Endothelial cell of umbilical vein (primary cell): ENCODE results near the gene FRMD6. TPM values are rescaled to one million over a fixed set of nuclear protein-coding genes. Genes with fewer than 3 reads are reported as not detected.

Experiments used
- BruUV-seq: library from RNA; stranded (reverse); fragments of 400-500 nt; replicated peaks from 2 replicates; lab custom pipeline; 2021; lab: Mats Ljungman, UMichigan
- CTCF ChIA-PET: fragments of 300-600, 350-600 bp; sonication (Branson Sonifier 250); formaldehyde crosslinking; loops from one replicate; lab custom pipeline; 2021; ENCODE audit warnings: antibody characterized with exemption, inconsistent platforms; lab: Charles Lee
- POLR2A ChIA-PET: fragments of 300-600, 350-600 bp; sonication (Branson Sonifier 250); formaldehyde crosslinking; loops from one replicate; lab custom pipeline; 2021; ENCODE audit warnings: antibody characterized with exemption, inconsistent platforms; lab: Charles Lee
- DNase-seq: peaks from one replicate; pipeline ENCODE4 v3.0.0-alpha.2; 2011; ENCODE audit warnings: low read depth, low spot score
- FAIRE-seq: peaks from 2 replicates; lab custom pipeline; 2011; peaks lifted over from hg19 to GRCh38; lab: Jason Lieb, UNC
- H2AFZ ChIP-seq: 2 replicates; pipeline ENCODE4 v1.6.0; 2012; ENCODE audit warnings: low read depth, low read length, control low read depth, inconsistent platforms
- H3K27ac ChIP-seq: 2 replicates; pipeline ENCODE4 v1.5.1; 2011; ENCODE audit warnings: low read depth, mild to moderate bottlenecking, control low read depth, low read length, moderate library complexity; ENCODE audit not compliant: insufficient read depth
- H3K27me3 ChIP-seq, 2 experiments: 2 replicates each; pipeline versions ENCODE4 v1.6.0 to v1.6.1; 2011; ENCODE audit warnings: low read length in 2 of 2, mixed read lengths in 1 of 2; ENCODE audit not compliant: control insufficient read depth in 2 of 2, insufficient read depth in 2 of 2
- H3K36me3 ChIP-seq, 2 experiments: 2 replicates in 1 of 2; 3 replicates in 1 of 2; pipeline ENCODE4 v1.5.1; 2011; ENCODE audit warnings: low read length in 2 of 2, mild to moderate bottlenecking in 1 of 2, moderate library complexity in 1 of 2; ENCODE audit not compliant: control insufficient read depth in 2 of 2, insufficient read depth in 2 of 2; ENCODE audit errors: extremely low read depth in 1 of 2
- H3K4me1 ChIP-seq: 3 replicates; pipeline ENCODE4 v1.5.1; 2011; ENCODE audit warnings: mild to moderate bottlenecking, low read length; ENCODE audit not compliant: control insufficient read depth, insufficient read depth; ENCODE audit errors: extremely low read depth
- H3K4me2 ChIP-seq: 2 replicates; pipeline ENCODE4 v1.6.1; 2011; ENCODE audit warnings: low read length, control low read depth, mixed read lengths; ENCODE audit not compliant: insufficient read depth
- H3K4me3 ChIP-seq, 3 experiments: fragments of 200-600 bp in 1 of 3; sonication (generic), shearing (Covaris generic) in 1 of 3; replicated peaks in 1 of 3; 2 replicates each; pipeline ENCODE4 v1.5.1; 2011 to 2016; ENCODE audit warnings: control low read depth in 3 of 3, low read length in 3 of 3, mild to moderate bottlenecking in 2 of 3, inconsistent platforms in 1 of 3, low read depth in 1 of 3, moderate library complexity in 1 of 3; ENCODE audit not compliant: insufficient read depth in 1 of 3
- H3K79me2 ChIP-seq: 2 replicates; pipeline ENCODE4 v1.6.0; 2012; ENCODE audit warnings: low read length, inconsistent platforms; ENCODE audit not compliant: control insufficient read depth, insufficient read depth
- H3K9ac ChIP-seq: replicated peaks from 2 replicates; pipeline ENCODE3; 2011; ENCODE audit warnings: low read length, control low read depth; ENCODE audit not compliant: insufficient read depth; ENCODE audit errors: extremely low read depth
- H3K9me1 ChIP-seq: replicated peaks from 3 replicates; pipeline ENCODE4 v1.6.0; 2011; ENCODE audit warnings: mild to moderate bottlenecking, low read length; ENCODE audit not compliant: control insufficient read depth, insufficient read depth; ENCODE audit errors: extremely low read depth
- H3K9me3 ChIP-seq: replicated peaks from 2 replicates; pipeline ENCODE4 v1.5.1; 2012; ENCODE audit warnings: low read length, inconsistent platforms; ENCODE audit not compliant: control insufficient read depth, insufficient read depth
- H4K20me1 ChIP-seq: replicated peaks from 2 replicates; pipeline ENCODE3; 2011; ENCODE audit warnings: mild to moderate bottlenecking, low read length; ENCODE audit not compliant: control insufficient read depth, insufficient read depth; ENCODE audit errors: extremely low read depth
- EZH2 ChIP-seq: IDR thresholded peaks from 2 replicates; pipeline ENCODE4 v1.6.1; 2012; ENCODE audit warnings: borderline replicate concordance, low read depth, mild to moderate bottlenecking, moderate library complexity, low read length, inconsistent platforms; ENCODE audit not compliant: severe bottlenecking
- FOS ChIP-seq: IDR thresholded peaks from 2 replicates; pipeline ENCODE4 v1.6.1; 2011; ENCODE audit warnings: mild to moderate bottlenecking, low read length, moderate library complexity, borderline replicate concordance; ENCODE audit not compliant: insufficient read depth
- GATA2 ChIP-seq: IDR thresholded peaks from 2 replicates; pipeline ENCODE4 v1.7.0; 2011; ENCODE audit warnings: low read depth, mild to moderate bottlenecking, moderate library complexity, mixed read lengths, low read length; ENCODE audit not compliant: insufficient read length, insufficient read depth
- JUN ChIP-seq: IDR thresholded peaks from 2 replicates; pipeline ENCODE4 v1.6.1; 2011; ENCODE audit warnings: borderline replicate concordance, low read depth; ENCODE audit not compliant: insufficient read length, insufficient read depth
- MYC ChIP-seq: IDR thresholded peaks from one replicate; pipeline ENCODE4 v1.6.1; 2011; ENCODE audit warnings: mild to moderate bottlenecking, low read depth, low read length
- POLR2A ChIP-seq: IDR thresholded peaks from 2 replicates; pipeline ENCODE4 v1.6.1; 2012; ENCODE audit warnings: low read depth, mild to moderate bottlenecking, control low read depth, low read length
- POLR2AphosphoS5 ChIP-seq: IDR thresholded peaks from 2 replicates; pipeline ENCODE4 v1.6.1; 2012; ENCODE audit warnings: low read depth, mild to moderate bottlenecking, control low read depth, low read length, moderate library complexity; ENCODE audit not compliant: insufficient read depth
- dilution Hi-C: fragments of 300-500 bp; cut with MboI; formaldehyde crosslinking; loops from one replicate; pipeline ENCODE4 v1.15.0; 2019; ENCODE audit warnings: low sequenced_read_pairs; ENCODE audit not compliant: extremely low pct_ligation_motif_present
- intact Hi-C: fragments of 100-400 bp; cut with micrococcal nuclease; formaldehyde crosslinking; loops from one replicate; pipeline ENCODE4 v1.10.0; 2022
- polyA plus RNA-seq, 4 experiments: library from polyadenylated mRNA; depleted of rRNA in 3 of 4; stranded (reverse) in 3 of 4; unstranded in 1 of 4; fragments of >200 nt; gene quantifications; 2 replicates each; pipeline versions ENCODE4 v1.2.1 to v1.2.3, GENCODE V29; 2011 to 2012; ENCODE audit warnings: missing spikeins in 1 of 4
- total RNA-seq: library from RNA; stranded (reverse); gene quantifications from 2 replicates; pipeline ENCODE4 v1.2.3, GENCODE V29; 2021
- TF ChIP-seq, protein P1 (sequence below): IDR thresholded peaks from 2 replicates; pipeline ENCODE4 v1.6.1; 2011; ENCODE audit not compliant: insufficient read depth, insufficient read length
- TF ChIP-seq, protein P2 (sequence below), 2 donors: IDR thresholded peaks; 1 replicate in 1 of 2; 2 replicates in 1 of 2; pipeline ENCODE4 v1.5.1; 2011; ENCODE audit warnings: low read length in 2 of 2, mild to moderate bottlenecking in 2 of 2, moderate library complexity in 2 of 2, control low read depth in 1 of 2, inconsistent platforms in 1 of 2, low read depth in 1 of 2; ENCODE audit not compliant: insufficient read depth in 1 of 2; ENCODE audit errors: extremely low read depth in 1 of 2

FRMD6 gene
- total and polyA plus RNA-seq, 2 donors (not counting 3 experiments of a cell fraction or from before 2014, with no cell fraction given), result 69.0 to 97.1 TPM

DNA sequence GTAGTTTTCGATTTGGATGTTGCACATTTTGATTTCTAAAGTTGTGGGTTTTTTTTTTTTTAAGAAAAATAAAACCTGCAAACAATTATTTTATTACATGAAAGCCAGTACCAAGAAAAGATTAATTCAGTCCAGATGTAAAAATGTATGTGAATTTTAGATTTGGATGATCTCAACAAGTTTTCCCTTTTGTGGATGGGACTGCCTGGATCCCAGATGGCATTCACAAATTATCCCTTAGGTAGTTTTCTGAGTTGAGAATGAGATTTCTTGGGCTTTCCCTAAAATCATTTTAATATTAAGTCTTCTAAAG is 2.8 kb downstream of the FRMD6 start:
- Histone ChIP-seq H3K9ac (peak overlapping the region; percentile 97), H3K4me3 (peak overlapping the region; percentile 7 to 96 (median 16)), H3K36me3 (peaks cover 0 to 7% of the 10 kb centered on the region in 2 experiments), H3K27me3 (no peaks in the 10 kb centered on the region), H3K4me2 (peak overlapping the region; percentile 89), H2AFZ (no peak overlapping the region), H3K9me3 (no peaks in the 10 kb centered on the region), H3K79me2 (peaks cover 91% of the 10 kb centered on the region), H3K9me1 (no peaks in the 10 kb centered on the region), H3K4me1 (peaks cover 47% of the 10 kb centered on the region), H4K20me1 (peaks cover 4% of the 10 kb centered on the region), H3K27ac (peak overlapping the region; percentile 94)
- dilution Hi-C loops, result no loop called here
- no TSS peak for BruUV-seq
- DNase-seq, result no peak
- no peak for TF ChIP-seq FOS
- TF ChIP-seq MYC, result no peak
- TF ChIP-seq, protein P1, sequence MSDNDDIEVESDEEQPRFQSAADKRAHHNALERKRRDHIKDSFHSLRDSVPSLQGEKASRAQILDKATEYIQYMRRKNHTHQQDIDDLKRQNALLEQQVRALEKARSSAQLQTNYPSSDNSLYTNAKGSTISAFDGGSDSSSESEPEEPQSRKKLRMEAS, result no peak
- TF ChIP-seq EZH2, result no peak
- TF ChIP-seq POLR2A, result no peak
- TF ChIP-seq JUN, result no peak
- TF ChIP-seq, protein P2, sequence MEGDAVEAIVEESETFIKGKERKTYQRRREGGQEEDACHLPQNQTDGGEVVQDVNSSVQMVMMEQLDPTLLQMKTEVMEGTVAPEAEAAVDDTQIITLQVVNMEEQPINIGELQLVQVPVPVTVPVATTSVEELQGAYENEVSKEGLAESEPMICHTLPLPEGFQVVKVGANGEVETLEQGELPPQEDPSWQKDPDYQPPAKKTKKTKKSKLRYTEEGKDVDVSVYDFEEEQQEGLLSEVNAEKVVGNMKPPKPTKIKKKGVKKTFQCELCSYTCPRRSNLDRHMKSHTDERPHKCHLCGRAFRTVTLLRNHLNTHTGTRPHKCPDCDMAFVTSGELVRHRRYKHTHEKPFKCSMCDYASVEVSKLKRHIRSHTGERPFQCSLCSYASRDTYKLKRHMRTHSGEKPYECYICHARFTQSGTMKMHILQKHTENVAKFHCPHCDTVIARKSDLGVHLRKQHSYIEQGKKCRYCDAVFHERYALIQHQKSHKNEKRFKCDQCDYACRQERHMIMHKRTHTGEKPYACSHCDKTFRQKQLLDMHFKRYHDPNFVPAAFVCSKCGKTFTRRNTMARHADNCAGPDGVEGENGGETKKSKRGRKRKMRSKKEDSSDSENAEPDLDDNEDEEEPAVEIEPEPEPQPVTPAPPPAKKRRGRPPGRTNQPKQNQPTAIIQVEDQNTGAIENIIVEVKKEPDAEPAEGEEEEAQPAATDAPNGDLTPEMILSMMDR (IDR thresholded peaks at IDR 0.05; ENCODE audit: extremely low read depth in 1 of 2, insufficient read depth in 1 of 2, low read depth in 1 of 2, low read length in 2 of 2), result no peak
- TF ChIP-seq POLR2AphosphoS5, result no peak
- no peak for TF ChIP-seq GATA2
- POLR2A ChIA-PET, result interaction anchor here (3.6 kb wide), 1 partner anchor 259 kb away, joined by 37 read pairs; no protein-coding TSS in a partner anchor
- FAIRE-seq, result no peak
- CTCF ChIA-PET, result interaction anchor here (0.6 to 3.7 kb wide), 3 partner anchors 24 to 371 kb away, joined by 3 to 43 read pairs (median 38); no protein-coding TSS in a partner anchor
- intact Hi-C loops, result loop anchor here (1.0 to 10.0 kb wide), 2 partner anchors 50 to 330 kb away; partner anchors contain the start of gene RTRAF
